Left ventricle myocardium inferior (tissue), 1 donor: Measurements from ENCODE around the gene SHISAL2A. TPM values are rescaled to one million over a fixed set of nuclear protein-coding genes. Genes with fewer than 3 reads are reported as not detected.

Source experiments
- DNase-seq: peaks from one replicate; pipeline ENCODE4 v3.0.0-alpha.2; 2020
- H3K27ac ChIP-seq: fragments of 200-600 bp; replicated peaks from 2 replicates; pipeline ENCODE4 v1.8.0; 2021
- H3K27me3 ChIP-seq: fragments of 200-600 bp; 2 replicates; pipeline ENCODE4 v1.8.0; 2021; ENCODE audit warnings: low read depth
- H3K36me3 ChIP-seq: fragments of 200-600 bp; 2 replicates; pipeline ENCODE4 v1.8.0; 2021
- H3K4me1 ChIP-seq: fragments of 200-600 bp; 2 replicates; pipeline ENCODE4 v1.8.0; 2021
- H3K4me3 ChIP-seq: fragments of 200-600 bp; 2 replicates; pipeline ENCODE4 v1.8.0; 2021; ENCODE audit warnings: mild to moderate bottlenecking, moderate library complexity
- H3K9me3 ChIP-seq: fragments of 200-600 bp; replicated peaks from 2 replicates; pipeline ENCODE4 v1.8.0; 2021
- CTCF ChIP-seq: fragments of 200-600 bp; IDR thresholded peaks from 2 replicates; pipeline ENCODE4 v1.8.0; 2021; ENCODE audit warnings: antibody characterized with exemption, mild to moderate bottlenecking, borderline replicate concordance
- intact Hi-C: fragments of 100-400 bp; cut with micrococcal nuclease; formaldehyde crosslinking; loops from one replicate; pipeline ENCODE4 v1.11.0; 2022
- total RNA-seq: library from RNA; stranded (reverse); fragmentation: NEBNext Ultra II Directional; extraction: Animal tissue kit (Norgen Biotek cat#: 25700); gene quantifications from one replicate; pipeline ENCODE4 v1.2.1, GENCODE V29; 2021
- donor health status: DM: no; HTN: yes; CAD: no; lungs with severe emphysema.

The SHISAL2A gene
- total RNA-seq, 1 donor from 2014 or later = not detected

- no peak for TF ChIP-seq CTCF
- H3K27me3 ChIP-seq = no peaks in the 10 kb centered on the region
- H3K4me1 ChIP-seq = peaks cover 41% of the 10 kb centered on the region
- intact Hi-C loops = no loop called here
- no peaks in the 10 kb centered on the region for H3K9me3 ChIP-seq
- peak overlapping the region; percentile 72 for H3K4me3 ChIP-seq
- peak overlapping the region; percentile 93 for H3K27ac ChIP-seq
- DNase-seq = peak; percentile 88
- H3K36me3 ChIP-seq = no peaks in the 10 kb centered on the region
Observed at GRCh38 chr1:52702886-52703787, 70.2 kb downstream of the SHISAL2A start.

- no peak overlapping the region for H3K27ac ChIP-seq
- H3K4me3 ChIP-seq = no peak overlapping the region
- intact Hi-C loops = no loop called here
- no peaks in the 10 kb centered on the region for H3K9me3 ChIP-seq
- H3K4me1 ChIP-seq = peaks cover 32% of the 10 kb centered on the region
- no peak for DNase-seq
- H3K27me3 ChIP-seq = no peaks in the 10 kb centered on the region
- H3K36me3 ChIP-seq = no peaks in the 10 kb centered on the region
- no peak for TF ChIP-seq CTCF
Observed at GRCh38 chr1:52706136-52706670, 73.2 kb downstream of the SHISAL2A start.

Other genes starting within 250 kb of the SHISAL2A start
- 0.11 TPM for gene ORC1, start 228.7 kb upstream of the SHISAL2A start, total RNA-seq
- 20.5 TPM for gene PRPF38A, start 228.6 kb upstream of the SHISAL2A start, total RNA-seq
- gene TUT4, start 80.1 kb upstream of the SHISAL2A start, total RNA-seq = 30.9 TPM
- gene GPX7, start 30.8 kb upstream of the SHISAL2A start, total RNA-seq = 5.2 TPM
- gene COA7, start 65.2 kb downstream of the SHISAL2A start, total RNA-seq = 18.5 TPM
- gene ZYG11B, start 93.3 kb downstream of the SHISAL2A start, total RNA-seq = 68.3 TPM
- gene ZYG11A, start 209.6 kb downstream of the SHISAL2A start, total RNA-seq = not detected